OCI-M1 (cell line): ENCODE results near the gene CEP162.
"Not testable (repeated sequence)": the region's sequence is repeated elsewhere in the genome, so short reads cannot be mapped to it uniquely, and the experiment has no call there.

Experiments
- DNase-seq: peaks from one replicate; lab custom pipeline; 2025; lab: John Stamatoyannopoulos, UW

CEP162 gene

DNA sequence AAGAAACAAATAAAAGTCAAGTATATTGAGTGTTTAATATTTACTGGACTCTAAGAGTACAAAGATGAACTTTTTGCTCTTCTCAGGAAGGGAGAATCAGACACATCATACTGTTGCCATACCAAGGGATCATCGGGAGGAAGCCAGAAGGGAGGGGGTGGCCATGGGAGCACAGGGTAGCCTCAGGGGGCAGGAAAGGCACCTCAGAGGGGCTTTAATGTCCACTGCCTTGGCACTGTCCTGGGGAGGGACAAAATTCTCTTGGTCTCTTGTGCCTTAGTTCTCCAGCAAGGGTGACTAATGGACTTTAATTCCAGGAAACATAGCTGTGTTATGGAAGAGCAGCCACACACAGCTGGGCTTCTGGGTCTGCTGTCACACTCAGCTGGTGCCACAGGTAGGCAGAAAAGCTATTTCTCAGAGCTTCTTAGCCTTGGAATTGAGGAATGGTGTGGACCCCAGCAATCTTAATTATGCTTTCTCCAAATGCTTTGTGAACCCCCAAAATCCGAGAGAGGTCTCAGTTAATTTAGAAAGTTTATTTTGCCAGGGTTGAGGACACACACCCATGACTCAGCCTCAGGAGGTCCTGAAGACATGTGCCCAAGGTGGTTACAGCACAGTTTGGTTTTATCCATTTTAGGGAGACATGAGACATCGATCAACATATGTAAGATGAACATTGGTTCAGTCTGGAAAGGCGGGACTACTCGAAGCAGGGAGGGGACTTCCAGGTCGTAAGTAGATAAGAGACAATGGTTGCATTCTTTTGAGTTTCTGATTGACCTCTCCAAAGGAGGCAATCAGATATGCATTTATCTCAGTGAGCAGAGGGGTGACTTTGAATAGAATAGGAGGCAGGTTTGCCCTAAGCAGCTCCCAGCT, 140.7 kb downstream of the CEP162 start:
- peak; percentile 92 for DNase-seq

DNA sequence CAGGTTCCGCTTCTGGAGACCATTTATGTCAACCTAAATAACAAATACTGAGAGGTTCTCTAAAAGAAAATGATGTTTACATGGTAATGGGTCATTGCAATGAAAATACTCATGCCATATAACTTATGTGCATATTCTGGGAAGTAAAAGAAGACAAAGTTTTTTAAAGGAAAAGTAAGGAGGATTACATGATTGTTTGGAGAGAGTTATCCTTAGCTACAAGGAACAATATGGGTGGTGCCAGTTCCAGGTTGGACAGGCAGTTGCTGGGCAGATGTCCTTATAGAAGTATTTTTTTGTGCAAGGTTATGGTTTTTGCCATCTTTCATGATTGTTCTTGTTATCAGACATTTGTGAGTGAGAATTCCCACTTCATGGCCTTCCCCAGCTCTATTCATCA, 141.4 kb downstream of the CEP162 start:
- DNase-seq = no peak

- not testable (repeated sequence) for DNase-seq
Observed at GRCh38 chr6:84084705-84085104, 142.7 kb downstream of the CEP162 start.

DNA sequence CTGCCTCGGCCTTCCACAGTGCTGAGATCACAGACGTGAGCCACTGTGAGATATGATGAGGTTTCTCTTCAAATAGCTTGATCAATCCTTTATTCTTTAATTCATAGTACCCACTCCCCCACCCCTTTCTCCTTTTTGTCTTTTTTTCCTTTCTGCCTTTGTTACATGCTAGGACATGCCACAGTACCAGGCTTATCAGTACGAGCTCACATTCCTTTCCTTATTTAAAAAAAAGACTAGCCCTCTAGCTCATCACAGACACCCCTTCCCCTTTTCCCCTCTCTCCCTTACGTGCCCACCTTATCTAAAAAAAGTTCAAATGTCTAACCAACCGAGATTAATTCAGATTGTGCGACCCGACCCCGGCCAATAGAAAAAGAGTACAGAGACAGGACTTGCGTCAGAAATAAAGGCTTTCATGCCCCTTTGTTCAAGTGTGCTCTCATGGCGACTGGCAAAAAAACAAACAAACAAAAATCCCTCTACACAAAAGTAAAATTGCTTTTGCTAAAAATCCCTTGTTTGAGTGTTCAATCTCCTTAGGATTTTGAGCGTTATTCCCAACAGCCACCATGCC, 144.7 kb downstream of the CEP162 start:
- DNase-seq = peak; percentile 54

GRCh38 chr6:84081222-84081621, 146.2 kb downstream of the CEP162 start:
- no peak for DNase-seq

- no peak for DNase-seq
Observed at GRCh38 chr6:84078335-84078734, 149.1 kb downstream of the CEP162 start.

DNA sequence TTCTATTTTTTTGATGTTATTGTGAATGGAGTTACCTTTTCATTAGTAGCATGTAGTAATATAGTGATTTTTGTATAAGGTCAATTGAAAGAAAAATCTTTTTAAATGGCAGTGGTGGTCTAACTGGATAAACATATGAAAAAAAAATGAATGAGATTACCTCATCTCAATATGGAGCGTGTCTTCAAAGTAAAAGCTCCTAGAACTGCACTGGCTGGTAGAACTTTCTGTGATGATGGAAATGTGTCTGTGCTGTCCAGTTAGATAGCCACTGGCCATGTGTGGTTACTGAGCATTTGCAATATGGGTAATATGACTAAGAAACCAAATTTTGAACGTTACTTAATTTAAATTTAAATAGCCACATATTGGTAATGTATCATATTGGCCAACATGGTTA, 149.8 kb downstream of the CEP162 start:
- DNase-seq = no peak

DNA sequence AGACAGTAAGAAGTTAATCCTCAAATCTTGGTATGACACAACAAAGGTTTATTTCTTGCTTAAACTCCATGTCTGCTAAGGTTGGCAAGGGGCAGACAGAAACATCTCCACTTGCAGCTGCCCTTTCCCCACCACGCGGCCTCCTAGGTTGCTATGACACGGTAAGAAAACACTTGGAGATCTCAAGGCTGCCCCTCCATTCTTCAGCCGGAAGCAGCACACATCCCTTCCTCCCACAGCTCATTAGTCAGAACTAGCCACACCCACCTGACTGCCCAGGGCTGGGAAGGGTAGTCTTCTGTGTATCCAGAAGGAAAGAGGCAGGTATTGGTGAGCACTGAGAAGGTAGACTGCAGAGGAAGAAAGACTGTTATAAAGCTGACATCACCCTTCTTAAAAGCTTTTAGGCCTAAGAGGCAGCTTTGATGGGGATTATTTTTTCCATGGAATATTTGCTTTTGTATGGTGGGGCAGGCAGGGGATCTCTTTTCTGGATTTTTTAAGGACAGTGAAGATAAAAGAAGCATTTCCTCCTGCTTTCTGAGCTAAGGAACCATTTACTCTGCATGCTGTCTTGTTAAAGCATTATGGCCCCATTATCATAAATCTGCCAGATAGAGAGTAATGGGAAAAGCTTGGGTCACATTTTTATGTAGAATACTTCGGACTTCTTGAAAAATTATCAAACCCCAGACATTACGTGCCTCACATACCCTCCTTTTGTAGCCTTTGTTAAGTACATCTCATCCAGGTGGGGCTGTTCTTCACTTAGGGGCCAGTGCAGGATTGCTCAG, 152.3 kb downstream of the CEP162 start:
- peak; percentile 21 for DNase-seq
